ENCODE measurements around the gene HOMER2. TPM values are rescaled to one million over a fixed set of nuclear protein-coding genes. Genes with fewer than 3 reads are reported as not detected.

The HOMER2 gene
- total and polyA plus RNA-seq, 4 donors, result 4.3 to 62.0 (median 23.6) TPM

DNA sequence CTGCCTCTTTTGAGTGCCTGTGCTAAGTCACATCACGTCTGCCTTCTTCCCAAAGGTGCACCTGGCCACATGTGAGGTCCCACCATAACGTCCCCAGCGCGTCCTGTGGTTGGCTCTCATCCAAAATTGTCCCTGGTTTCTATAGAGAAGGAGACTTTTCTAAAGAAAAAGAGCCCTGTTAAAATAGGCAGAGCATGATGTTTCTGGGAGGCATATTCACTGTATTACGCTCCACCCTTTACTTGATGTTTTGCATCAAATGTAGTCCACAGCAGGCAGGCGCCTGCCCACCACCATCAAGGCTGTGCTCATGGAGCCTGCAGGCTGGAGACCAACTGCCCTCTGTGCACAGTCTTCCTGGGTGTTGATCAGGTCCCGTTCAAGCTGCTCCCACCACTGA lies 106.8 kb downstream of the HOMER2 start (continued):
- TF ChIP-seq, protein P1, sequence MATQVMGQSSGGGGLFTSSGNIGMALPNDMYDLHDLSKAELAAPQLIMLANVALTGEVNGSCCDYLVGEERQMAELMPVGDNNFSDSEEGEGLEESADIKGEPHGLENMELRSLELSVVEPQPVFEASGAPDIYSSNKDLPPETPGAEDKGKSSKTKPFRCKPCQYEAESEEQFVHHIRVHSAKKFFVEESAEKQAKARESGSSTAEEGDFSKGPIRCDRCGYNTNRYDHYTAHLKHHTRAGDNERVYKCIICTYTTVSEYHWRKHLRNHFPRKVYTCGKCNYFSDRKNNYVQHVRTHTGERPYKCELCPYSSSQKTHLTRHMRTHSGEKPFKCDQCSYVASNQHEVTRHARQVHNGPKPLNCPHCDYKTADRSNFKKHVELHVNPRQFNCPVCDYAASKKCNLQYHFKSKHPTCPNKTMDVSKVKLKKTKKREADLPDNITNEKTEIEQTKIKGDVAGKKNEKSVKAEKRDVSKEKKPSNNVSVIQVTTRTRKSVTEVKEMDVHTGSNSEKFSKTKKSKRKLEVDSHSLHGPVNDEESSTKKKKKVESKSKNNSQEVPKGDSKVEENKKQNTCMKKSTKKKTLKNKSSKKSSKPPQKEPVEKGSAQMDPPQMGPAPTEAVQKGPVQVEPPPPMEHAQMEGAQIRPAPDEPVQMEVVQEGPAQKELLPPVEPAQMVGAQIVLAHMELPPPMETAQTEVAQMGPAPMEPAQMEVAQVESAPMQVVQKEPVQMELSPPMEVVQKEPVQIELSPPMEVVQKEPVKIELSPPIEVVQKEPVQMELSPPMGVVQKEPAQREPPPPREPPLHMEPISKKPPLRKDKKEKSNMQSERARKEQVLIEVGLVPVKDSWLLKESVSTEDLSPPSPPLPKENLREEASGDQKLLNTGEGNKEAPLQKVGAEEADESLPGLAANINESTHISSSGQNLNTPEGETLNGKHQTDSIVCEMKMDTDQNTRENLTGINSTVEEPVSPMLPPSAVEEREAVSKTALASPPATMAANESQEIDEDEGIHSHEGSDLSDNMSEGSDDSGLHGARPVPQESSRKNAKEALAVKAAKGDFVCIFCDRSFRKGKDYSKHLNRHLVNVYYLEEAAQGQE (IDR thresholded peaks at IDR 0.05), result no peak
- TF ChIP-seq, protein P2, sequence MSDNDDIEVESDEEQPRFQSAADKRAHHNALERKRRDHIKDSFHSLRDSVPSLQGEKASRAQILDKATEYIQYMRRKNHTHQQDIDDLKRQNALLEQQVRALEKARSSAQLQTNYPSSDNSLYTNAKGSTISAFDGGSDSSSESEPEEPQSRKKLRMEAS (IDR thresholded peaks at IDR 0.05), result no peak

GRCh38 chr15:82843566-82843965 lies 109.0 kb downstream of the HOMER2 start:
- H3K27ac ChIP-seq (ENCODE audit: low read depth in 1 of 2, low read length in 2 of 2), result no peak overlapping the region
- 93% methylated on average over 3 of the region's 3 CpGs for WGBS
- H3K4me1 ChIP-seq (ENCODE audit: control insufficient read depth in 4 of 4, insufficient read depth in 4 of 4, low read length in 3 of 4), result peaks cover 0 to 3% (median 2%) of the 10 kb centered on the region in 4 donors
- no peak overlapping the region for H3K9ac ChIP-seq (ENCODE audit: low read depth in 1 of 2, low read length in 2 of 2)
- no peaks in the 10 kb centered on the region for H3K27me3 ChIP-seq (ENCODE audit: control insufficient read depth in 4 of 4, insufficient read depth in 4 of 4, low read length in 3 of 4)
- peaks cover 0 to 25% (median 14%) of the 10 kb centered on the region in 4 donors for H3K36me3 ChIP-seq (ENCODE audit: control insufficient read depth in 4 of 4, insufficient read depth in 3 of 4, low read depth in 1 of 4, low read length in 3 of 4)
- no peak for TF ChIP-seq SP1 (IDR thresholded peaks at IDR 0.05)
- TF ChIP-seq FOXA2 (IDR thresholded peaks at IDR 0.05), result no peak
- TF ChIP-seq RAD21 (IDR thresholded peaks at IDR 0.05), result no peak
- TF ChIP-seq, protein P3, sequence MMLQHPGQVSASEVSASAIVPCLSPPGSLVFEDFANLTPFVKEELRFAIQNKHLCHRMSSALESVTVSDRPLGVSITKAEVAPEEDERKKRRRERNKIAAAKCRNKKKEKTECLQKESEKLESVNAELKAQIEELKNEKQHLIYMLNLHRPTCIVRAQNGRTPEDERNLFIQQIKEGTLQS (IDR thresholded peaks at IDR 0.05), result no peak
- TF ChIP-seq FOXA1 (IDR thresholded peaks at IDR 0.05), result no peak
- TF ChIP-seq HNF4A (conservative IDR thresholded peaks at IDR 0.05), result no peak
- TF ChIP-seq, protein P2 (IDR thresholded peaks at IDR 0.05), result no peak
- no peak for TF ChIP-seq TAF1 (conservative IDR thresholded peaks at IDR 0.05)
- TF ChIP-seq GABPA (IDR thresholded peaks at IDR 0.05 in 1 of 2, conservative IDR thresholded peaks at IDR 0.05 in 1 of 2), result no peak
- TF ChIP-seq, protein P4, sequence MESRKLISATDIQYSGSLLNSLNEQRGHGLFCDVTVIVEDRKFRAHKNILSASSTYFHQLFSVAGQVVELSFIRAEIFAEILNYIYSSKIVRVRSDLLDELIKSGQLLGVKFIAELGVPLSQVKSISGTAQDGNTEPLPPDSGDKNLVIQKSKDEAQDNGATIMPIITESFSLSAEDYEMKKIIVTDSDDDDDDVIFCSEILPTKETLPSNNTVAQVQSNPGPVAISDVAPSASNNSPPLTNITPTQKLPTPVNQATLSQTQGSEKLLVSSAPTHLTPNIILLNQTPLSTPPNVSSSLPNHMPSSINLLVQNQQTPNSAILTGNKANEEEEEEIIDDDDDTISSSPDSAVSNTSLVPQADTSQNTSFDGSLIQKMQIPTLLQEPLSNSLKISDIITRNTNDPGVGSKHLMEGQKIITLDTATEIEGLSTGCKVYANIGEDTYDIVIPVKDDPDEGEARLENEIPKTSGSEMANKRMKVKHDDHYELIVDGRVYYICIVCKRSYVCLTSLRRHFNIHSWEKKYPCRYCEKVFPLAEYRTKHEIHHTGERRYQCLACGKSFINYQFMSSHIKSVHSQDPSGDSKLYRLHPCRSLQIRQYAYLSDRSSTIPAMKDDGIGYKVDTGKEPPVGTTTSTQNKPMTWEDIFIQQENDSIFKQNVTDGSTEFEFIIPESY (IDR thresholded peaks at IDR 0.05), result no peak
- no peak for TF ChIP-seq JUND (IDR thresholded peaks at IDR 0.05)
- TF ChIP-seq, protein P1 (IDR thresholded peaks at IDR 0.05), result no peak
- TF ChIP-seq CTCF (IDR thresholded peaks at IDR 0.05; ENCODE audit: low read depth, low read length, missing input control), result no peak
- TF ChIP-seq RXRA (IDR thresholded peaks at IDR 0.05), result no peak
- no peaks in the 10 kb centered on the region for H3K9me3 ChIP-seq (ENCODE audit: control insufficient read depth in 4 of 4, low read length in 3 of 4)
- H3K4me3 ChIP-seq (ENCODE audit: low read depth in 1 of 3, low read length in 3 of 3), result no peak overlapping the region
- DNase-seq (ENCODE audit: low spot score), result no peak
